GM19035 (cell line): ENCODE results near the gene SIGMAR1.

Source experiments
- ATAC-seq: cut with Tn5 transposase; IDR thresholded peaks from one replicate; pipeline ENCODE4 v1.9.1; 2021; ENCODE audit not compliant: unreplicated experiment

Gene SIGMAR1

GRCh38 chr9:34637356-34638137 is at the start of gene SIGMAR1:
SIGMAR1 (minus strand) TSS chr9:34637787; CDS start chr9:34637697, 90 bp downstream.
- ATAC-seq: peak; percentile 89

GRCh38 chr9:34686732-34687131 is 49.1 kb upstream of the SIGMAR1 start:
- no peak for ATAC-seq

- no peak for ATAC-seq
Measured at GRCh38 chr9:34686231-34686630, 48.6 kb upstream of the SIGMAR1 start.

- ATAC-seq: no peak
Measured at GRCh38 chr9:34685591-34685990, 48.0 kb upstream of the SIGMAR1 start.

- no peak for ATAC-seq
Measured at GRCh38 chr9:34684816-34685215, 47.2 kb upstream of the SIGMAR1 start.

- ATAC-seq: no peak
Measured at GRCh38 chr9:34684145-34684544, 46.6 kb upstream of the SIGMAR1 start.

DNA sequence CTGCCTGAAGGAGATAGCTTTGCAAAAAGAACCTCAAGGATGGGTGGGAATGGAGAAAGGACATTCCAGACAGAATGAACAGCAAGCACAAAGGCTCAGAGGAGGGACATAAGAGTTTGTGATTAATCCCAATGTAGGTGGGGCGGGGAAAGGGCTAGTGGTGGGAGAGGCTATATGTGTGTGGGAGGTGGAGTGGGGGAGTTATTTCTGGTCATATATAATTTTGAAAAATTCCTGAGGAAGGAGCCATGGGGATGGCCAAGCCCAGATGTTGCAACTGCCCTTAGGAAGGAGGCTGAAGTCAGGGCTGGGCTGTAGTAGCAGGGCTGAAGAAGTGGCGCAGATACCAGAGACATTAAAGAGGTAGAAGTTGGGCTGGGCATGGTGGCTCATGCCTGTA is 38.3 kb upstream of the SIGMAR1 start:
- no peak for ATAC-seq

GRCh38 chr9:34675048-34675714 is 37.6 kb upstream of the SIGMAR1 start:
- ATAC-seq: no peak

DNA sequence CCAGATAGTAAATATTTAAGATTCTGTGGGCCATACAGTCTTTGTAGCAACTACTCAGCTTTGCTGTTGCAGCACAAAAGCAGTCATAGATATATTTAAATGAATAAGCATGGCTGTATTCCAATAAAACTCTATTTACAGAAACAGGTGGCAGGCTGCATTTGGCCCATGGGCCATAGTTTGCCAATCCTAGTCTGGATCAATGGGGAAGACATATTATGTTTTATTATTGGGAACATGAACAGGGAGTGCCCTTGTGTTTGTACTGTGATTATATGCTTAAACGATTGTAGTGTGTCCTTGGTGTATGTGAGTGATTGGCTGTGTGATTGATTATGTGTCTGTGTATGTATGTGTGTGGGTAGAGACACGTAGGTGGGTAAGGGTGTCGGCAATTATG is 36.9 kb upstream of the SIGMAR1 start:
- ATAC-seq: no peak

GRCh38 chr9:34671307-34671706 is 33.7 kb upstream of the SIGMAR1 start:
- no peak for ATAC-seq

DNA sequence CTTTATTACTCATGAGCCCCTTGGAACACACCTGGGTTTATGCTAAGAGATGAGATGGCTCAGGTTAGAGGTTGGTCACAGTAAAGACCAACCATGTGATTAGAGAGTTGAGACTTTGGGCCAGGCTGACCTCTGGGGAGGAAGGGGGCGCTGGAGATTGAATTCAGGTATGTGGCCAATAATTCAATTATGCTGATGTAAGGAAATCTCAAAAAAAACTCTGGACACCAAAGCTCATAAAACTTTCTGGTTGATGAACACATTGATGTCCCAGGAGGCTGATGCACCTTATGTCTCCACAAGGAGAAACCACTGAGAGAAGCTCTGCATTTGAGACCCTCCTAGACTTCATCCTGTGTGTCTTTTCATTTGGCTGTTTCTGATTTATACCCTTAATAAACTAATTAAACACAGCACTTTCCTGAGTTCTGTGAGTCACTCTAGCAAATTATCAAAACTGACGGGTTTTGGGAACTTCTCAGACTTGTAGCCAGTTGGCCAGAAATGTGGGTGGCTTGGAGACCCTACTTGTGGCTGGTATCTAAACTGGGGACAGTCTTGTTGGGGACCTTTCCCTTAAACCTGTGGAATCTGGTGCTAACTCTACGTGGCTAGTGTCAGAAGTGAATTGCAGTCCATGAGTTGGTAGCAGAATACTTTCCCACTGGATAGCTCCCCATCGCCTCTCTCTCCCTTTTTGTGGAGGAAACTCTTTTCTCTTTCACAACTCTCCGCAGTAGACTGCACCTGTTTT is 32.4 kb upstream of the SIGMAR1 start:
- no peak for ATAC-seq

DNA sequence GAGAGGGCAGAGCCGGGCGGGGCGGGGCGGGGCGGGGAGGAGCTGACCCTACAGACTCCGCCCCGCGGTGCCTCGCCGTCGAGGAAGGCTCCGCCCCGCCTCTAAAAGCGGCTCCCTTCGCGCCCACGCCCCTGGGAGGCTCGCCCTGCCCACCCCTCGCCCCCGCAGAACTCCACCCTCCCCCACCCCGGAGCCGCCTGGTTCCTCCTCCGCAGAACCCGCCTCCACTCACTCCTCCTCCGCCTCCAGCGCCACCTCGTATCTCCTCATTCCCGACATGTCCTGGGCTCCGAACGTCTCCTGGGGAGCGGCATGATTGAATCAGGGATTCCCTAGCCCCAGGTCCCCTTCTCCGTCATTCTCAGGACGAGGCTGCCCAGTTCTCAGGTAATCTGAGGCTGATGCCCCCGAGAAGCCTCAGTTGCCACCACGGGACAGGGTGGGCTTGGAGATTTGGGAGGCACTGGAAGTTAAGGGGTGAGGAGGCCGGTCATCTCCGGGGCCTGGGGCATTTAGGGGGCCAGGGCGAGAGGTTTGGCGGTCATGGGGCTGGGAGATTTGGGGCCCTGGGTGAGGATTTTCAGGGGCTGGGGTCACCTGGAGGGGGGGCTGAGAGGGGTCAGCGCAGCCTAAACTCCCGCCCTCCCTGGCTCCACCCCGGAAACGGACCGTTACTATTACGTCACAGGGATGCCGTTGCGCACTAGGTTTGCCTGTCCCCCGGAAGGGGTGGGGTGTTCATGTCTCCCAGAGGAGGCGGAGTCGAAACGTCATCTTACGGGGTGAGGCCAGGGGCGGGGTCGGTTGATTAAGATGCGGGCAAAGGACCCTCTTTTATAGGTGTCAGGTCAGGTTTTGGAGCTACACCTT is 28.0 kb upstream of the SIGMAR1 start:
- ATAC-seq: peak; percentile 69

GRCh38 chr9:34665067-34665380 is 27.4 kb upstream of the SIGMAR1 start:
- peak; percentile 23 for ATAC-seq

DNA sequence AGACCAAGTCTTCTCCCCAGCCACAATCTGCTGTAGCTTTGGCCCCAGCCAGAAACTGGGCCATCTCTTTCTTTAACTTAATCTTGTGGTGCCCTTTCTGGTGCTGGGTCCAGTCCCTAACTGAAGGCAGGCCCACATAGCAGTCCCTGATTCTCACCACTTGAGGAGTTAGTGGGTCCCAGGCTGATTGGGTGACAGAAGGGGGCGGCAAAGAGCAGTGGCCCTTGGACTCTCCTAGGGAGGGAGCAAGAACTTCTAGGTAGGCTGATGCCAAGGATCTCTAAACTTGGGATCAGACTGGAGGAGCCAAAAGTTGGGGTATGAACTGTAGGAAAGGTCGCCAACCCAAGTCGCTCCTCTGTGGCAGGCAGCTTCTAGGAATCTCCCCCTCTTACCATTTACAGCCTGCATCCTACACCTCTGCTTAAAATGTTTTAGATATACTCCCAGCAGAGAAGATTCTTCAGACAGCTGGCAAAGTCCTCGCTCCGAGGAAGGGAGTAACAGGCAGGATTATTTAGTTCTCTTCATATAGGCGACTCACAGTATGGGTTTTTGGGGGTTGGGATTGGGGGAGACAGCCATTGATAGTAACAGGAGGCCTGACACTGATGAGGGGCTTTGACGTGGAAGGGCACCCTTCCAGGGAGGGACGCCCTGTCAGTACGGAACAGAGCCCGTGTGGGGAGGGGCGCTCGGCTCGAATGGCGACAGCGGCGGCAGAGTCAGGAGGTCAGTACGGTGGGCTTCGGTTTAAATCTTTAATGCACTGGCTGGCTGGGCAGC is 26.9 kb upstream of the SIGMAR1 start:
- peak; percentile 43 for ATAC-seq

GRCh38 chr9:34663303-34663605 is 25.7 kb upstream of the SIGMAR1 start:
- no peak for ATAC-seq

DNA sequence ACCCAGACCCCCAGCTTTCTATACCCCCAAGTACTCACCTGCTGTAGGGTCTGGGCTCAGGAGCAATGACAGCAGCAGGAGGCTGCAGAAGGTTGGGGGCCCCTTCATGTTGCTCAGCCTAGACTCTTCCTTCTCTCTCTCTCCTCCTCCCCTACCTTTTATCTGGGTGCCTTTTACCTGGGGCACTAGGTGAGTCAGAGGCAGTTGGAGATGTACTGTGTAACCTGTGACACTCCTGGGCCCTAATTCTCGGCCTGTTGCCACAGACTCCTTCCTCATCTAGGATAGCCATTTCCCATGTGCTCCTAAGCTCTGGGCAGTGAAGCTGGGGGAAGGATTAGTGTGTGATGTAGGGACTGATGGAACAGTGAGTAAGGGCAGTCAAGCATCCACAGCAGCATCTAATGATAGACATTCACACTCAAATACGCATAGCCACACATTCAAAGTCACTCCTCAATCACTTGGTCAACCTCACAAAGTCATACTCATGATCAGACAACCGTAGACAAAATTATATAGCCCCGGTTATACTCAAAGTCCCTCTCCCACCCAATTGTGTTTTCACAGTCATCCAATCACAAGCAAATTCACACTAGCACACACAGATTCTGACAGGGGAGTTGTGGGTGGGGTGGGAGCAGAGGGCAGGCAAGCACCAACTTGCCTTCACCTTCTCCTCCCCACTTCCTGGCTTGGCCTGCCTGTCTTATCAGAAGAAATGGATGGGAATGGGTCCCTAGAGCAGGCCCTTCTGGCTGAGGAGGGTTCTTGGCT is 25.1 kb upstream of the SIGMAR1 start, which contains the start of gene CCL27:
Gene CCL27, minus strand, starts transcription at position 132 of the 777 bp plus-strand sequence. Its CDS starts 24 bp downstream, at position 108.
- no peak for ATAC-seq

GRCh38 chr9:34659592-34660253 is 22.1 kb upstream of the SIGMAR1 start:
- ATAC-seq: no peak

GRCh38 chr9:34658461-34658860 is 20.9 kb upstream of the SIGMAR1 start:
- no peak for ATAC-seq

- ATAC-seq: no peak
Measured at GRCh38 chr9:34656992-34657391, 19.4 kb upstream of the SIGMAR1 start.
